IPS DF 6.9 (cell line): ENCODE measurements around the gene SLX1A.
"Not testable (repeated sequence)": the region's sequence is repeated elsewhere in the genome, so short reads cannot be mapped to it uniquely, and the experiment has no call there.

Source experiments
- DNase-seq: peaks from one replicate; pipeline ENCODE4 v3.0.0-alpha.2; 2013; ENCODE audit warnings: low read depth, low spot score
- H3K27ac ChIP-seq: one replicate; pipeline ENCODE4 v1.5.1; 2013; ENCODE audit warnings: low read length, control low read depth
- H3K27me3 ChIP-seq: 2 replicates; pipeline ENCODE4 v1.6.1; 2013; ENCODE audit warnings: mild to moderate bottlenecking, low read length; ENCODE audit not compliant: control insufficient read depth, insufficient read depth
- H3K36me3 ChIP-seq: 2 replicates; pipeline ENCODE4 v1.6.1; 2013; ENCODE audit warnings: low read length; ENCODE audit not compliant: control insufficient read depth, insufficient read depth
- H3K4me1 ChIP-seq: 2 replicates; pipeline ENCODE4 v1.6.1; 2013; ENCODE audit warnings: low read length; ENCODE audit not compliant: control insufficient read depth, insufficient read depth
- H3K4me3 ChIP-seq: 2 replicates; pipeline ENCODE4 v1.5.1; 2013; ENCODE audit warnings: mild to moderate bottlenecking, low read length
- H3K9me3 ChIP-seq: 2 replicates; pipeline ENCODE4 v1.6.1; 2013; ENCODE audit warnings: low read length, inconsistent platforms; ENCODE audit not compliant: control insufficient read depth, insufficient read depth
- WGBS: extraction: QIAGEN DNeasy Blood & Tissue Kit; methylation state at CpG from one replicate; pipeline ENCODE4 v1.1.7; 2013; ENCODE audit warnings: mixed read lengths, missing lambda C conversion rate; ENCODE audit not compliant: insufficient read length, insufficient coverage; 5-methylcytosine and 5-hydroxymethylcytosine counted together

The SLX1A gene

DNA sequence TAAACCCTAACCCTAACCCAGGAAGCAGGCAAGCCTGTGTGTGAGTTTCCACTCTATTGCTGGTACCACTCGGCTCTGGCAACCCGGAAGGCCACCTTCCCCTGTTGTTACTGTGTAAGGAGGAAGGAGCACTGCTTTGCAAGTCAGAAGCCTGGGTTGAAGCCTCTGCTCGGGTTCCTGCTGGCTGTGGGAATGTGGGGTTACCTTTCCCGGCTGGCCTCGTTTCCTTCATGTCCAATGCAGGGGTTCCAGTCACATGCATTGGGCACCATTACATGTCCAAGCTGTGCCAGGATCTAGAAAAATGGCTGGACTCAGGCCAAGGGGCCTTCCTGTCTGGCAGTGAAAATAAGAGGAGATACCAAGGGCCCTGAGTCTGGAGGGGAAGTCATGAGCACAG lies 23.4 kb downstream of the SLX1A start:
- not testable (repeated sequence) for H3K36me3 ChIP-seq, H3K4me1 ChIP-seq
- WGBS: no CpG with 5 or more reads among the region's 5 CpGs

More for the DNA sequence above, 23.4 kb downstream of the SLX1A start:
- not testable (repeated sequence) for H3K9me3 ChIP-seq, DNase-seq, H3K27ac ChIP-seq, H3K27me3 ChIP-seq, H3K4me3 ChIP-seq
